Astrocyte of the spinal cord (primary cell): ENCODE data around the gene AP1G1.
A peak's percentile ranks its signal among the peaks of the same experiment; 100 is the strongest.

Source experiments
- DNase-seq: peaks from one replicate; pipeline ENCODE4 v3.0.0; 2011; ENCODE audit warnings: low read depth, low spot score
- H3K4me3 ChIP-seq: 2 replicates; pipeline ENCODE4 v1.5.1; 2011; ENCODE audit warnings: low read depth, mild to moderate bottlenecking, low read length, moderate library complexity
- in situ Hi-C: cut with HindIII; loops from 2 replicates; pipeline ENCODE4 v1.10.0; 2017; ENCODE audit warnings: low sequenced_read_pairs
- TF ChIP-seq, protein P1 (sequence below): IDR thresholded peaks from 2 replicates; pipeline ENCODE4 v1.5.1; 2012; ENCODE audit warnings: low read depth, mild to moderate bottlenecking, low read length, inconsistent platforms

The AP1G1 gene

DNA sequence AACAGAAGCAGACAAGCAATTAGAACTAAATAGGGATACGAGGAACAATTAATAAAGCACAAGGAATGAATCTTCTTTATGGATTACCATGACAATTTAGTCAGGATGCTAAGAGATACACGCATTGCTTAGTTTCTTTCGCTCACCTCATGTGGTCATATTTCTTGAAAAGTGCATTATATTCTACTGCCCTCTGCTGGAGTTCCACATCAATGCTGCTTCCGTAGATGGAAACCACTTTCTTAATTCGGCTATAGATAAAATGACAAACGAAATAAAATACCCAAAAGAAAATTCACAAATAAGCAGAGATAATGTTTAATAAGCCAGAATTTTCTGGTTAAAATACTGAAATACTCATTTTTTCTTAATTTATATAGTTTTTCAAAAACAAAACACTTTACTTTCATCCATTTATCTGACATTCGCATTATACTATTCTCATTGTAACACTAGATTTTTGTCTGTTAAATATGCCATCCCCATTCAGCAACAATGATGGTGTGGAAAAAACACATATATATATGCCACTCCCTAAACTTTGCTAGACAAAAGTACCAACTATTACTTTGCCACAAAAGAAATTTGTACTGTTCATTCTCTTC, 62.1 kb downstream of the AP1G1 start:
- TF ChIP-seq, protein P1, sequence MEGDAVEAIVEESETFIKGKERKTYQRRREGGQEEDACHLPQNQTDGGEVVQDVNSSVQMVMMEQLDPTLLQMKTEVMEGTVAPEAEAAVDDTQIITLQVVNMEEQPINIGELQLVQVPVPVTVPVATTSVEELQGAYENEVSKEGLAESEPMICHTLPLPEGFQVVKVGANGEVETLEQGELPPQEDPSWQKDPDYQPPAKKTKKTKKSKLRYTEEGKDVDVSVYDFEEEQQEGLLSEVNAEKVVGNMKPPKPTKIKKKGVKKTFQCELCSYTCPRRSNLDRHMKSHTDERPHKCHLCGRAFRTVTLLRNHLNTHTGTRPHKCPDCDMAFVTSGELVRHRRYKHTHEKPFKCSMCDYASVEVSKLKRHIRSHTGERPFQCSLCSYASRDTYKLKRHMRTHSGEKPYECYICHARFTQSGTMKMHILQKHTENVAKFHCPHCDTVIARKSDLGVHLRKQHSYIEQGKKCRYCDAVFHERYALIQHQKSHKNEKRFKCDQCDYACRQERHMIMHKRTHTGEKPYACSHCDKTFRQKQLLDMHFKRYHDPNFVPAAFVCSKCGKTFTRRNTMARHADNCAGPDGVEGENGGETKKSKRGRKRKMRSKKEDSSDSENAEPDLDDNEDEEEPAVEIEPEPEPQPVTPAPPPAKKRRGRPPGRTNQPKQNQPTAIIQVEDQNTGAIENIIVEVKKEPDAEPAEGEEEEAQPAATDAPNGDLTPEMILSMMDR, result peak; percentile 78
- no peak overlapping the region for H3K4me3 ChIP-seq
- in situ Hi-C loops, result no loop called here
- DNase-seq, result peak; percentile 46

DNA sequence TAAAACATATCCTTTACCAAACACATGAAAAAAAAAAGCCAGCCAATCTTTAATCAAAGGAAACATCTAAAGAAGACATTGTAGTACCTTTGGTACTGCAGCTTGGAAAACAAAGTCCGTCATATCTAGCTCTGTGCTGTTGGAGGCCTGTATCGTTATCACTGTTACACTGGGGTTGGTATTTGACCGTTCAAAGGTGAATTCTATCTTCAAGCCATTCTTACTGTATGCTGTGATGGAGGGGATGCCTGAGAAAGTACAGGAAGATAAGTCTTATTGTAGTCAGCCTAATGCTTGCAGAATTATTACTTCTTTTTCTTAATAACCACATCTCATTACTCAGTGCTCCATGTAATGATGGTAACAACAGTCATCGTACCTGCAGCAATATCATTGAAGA, 69.8 kb downstream of the AP1G1 start:
- no peak for DNase-seq
- H3K4me3 ChIP-seq, result no peak overlapping the region
- TF ChIP-seq, protein P1, result no peak
- in situ Hi-C loops, result no loop called here

DNA sequence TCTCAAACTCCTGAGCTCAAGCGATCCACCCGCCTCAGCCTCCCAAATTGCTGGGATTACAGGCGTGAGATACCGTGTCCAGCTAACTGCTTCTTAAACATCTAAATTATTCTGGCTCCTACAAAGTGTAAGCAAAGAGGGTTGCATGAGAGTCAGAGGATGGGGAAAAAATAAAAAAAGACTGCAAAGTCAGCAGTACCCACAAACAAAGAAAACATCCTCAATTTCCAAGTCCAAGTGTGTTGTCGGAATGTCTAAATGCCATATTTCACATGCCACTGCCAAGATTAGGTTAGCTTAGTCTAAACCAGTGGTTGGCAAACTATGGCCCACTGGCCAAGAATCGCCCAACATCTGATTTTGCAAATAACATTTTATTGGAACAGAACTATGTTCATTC, 71.1 kb downstream of the AP1G1 start:
- in situ Hi-C loops, result no loop called here
- TF ChIP-seq, protein P1, result no peak

DNA sequence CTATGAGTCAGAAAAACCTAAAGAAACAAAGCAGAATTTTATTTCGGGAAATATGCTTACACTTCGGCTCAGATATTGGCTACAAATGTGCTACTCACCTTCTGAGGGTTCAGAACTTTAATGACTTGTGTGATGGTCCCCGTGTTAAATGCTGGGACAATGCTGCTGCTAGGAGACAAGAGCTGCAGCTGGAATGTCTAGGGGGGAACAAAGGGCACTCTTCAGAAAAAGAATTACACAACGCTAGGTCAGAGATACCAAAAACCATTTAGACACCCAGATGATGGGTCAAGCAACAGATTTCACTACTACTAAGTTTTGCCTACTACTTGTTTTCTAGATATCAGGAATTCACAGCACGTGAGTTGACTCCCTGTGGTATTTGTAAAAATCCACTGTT, 74.1 kb downstream of the AP1G1 start:
- DNase-seq, result no peak
- in situ Hi-C loops, result no loop called here
- no peak overlapping the region for H3K4me3 ChIP-seq
- TF ChIP-seq, protein P1, result no peak

More for the DNA sequence above, 71.1 kb downstream of the AP1G1 start:
- no peak for DNase-seq
- H3K4me3 ChIP-seq, result no peak overlapping the region

DNA sequence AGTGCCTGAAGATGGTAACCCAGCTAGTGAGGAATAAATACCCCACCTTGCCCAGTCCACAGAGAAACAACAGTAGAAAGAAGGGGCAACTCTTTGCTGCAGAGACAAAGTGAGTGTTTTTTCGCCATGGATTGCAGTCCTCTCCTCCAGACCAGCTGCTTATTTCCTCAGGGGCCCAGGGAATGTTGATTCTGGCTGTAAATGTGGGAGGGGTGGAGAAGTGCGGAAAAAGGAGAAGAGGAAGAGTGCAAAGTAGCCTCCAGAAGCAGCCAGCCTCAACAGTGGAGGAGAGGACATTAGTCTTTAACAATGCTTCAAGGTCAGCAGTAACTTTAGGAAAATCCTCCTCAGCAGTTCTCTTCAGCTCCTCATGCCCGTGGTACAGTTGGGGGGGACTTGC, 76.0 kb downstream of the AP1G1 start:
- in situ Hi-C loops, result no loop called here
- H3K4me3 ChIP-seq, result no peak overlapping the region
- no peak for DNase-seq
- TF ChIP-seq, protein P1, result no peak

DNA sequence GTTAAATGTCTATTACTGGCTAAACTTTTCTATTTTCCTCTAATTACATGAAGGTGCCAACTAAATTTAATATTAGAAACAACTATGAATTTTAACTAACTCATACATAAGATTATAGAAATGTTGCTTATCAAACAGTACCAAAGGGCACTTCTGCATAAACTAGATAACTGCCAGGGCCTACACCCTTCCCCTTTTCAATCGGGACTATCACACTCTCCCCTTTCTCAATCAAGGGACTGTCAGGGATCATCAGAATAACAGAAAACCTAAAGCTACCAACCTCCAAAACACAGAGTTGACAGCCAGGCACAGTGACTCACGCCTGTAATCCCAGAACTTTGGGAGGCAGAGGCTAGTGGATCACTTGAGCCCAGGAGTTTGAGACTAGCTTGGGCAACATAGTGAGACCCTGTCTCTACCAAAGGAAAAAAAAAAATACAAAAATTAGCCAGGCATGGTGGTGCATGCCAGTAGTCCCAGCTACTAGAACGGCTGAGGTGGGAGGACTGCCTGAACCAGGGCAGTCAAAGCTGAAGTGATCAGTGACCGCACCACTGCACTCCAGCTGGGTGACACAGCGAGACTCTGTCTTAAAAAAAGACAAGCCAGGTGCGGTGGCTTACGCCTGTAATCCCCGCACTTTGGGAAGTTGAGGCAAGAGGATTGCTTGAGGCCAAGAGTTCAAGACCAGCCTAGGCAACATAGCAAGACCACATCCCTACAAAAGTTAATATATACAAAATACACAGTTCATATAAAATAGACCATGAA, 80.9 kb downstream of the AP1G1 start:
- no peak for DNase-seq
- in situ Hi-C loops, result no loop called here
- H3K4me3 ChIP-seq, result no peak overlapping the region
- TF ChIP-seq, protein P1, result no peak
